KMS-11 (cell line): Measurements from ENCODE around the gene ATG10.

Experiments used
- H2AFZ ChIP-seq: fragments of 200-600 bp; sonication (generic); 2 replicates; pipeline ENCODE4 v1.6.1; 2016; ENCODE audit warnings: antibody characterized with exemption, mixed run types, low read depth
- H3K27ac ChIP-seq: fragments of 200-600 bp; sonication (generic); 2 replicates; pipeline ENCODE4 v1.6.1; 2016; ENCODE audit warnings: mild to moderate bottlenecking, mixed run types
- H3K27me3 ChIP-seq: fragments of 200-600 bp; sonication (generic); 2 replicates; pipeline ENCODE4 v1.6.1; 2017; ENCODE audit warnings: mild to moderate bottlenecking, low read depth, mixed run types, moderate library complexity; ENCODE audit not compliant: insufficient read depth
- H3K36me3 ChIP-seq: fragments of 200-600 bp; sonication (generic); 2 replicates; pipeline ENCODE4 v1.6.1; 2017; ENCODE audit warnings: mild to moderate bottlenecking, mixed run types; ENCODE audit not compliant: insufficient read depth
- H3K4me1 ChIP-seq: fragments of 200-600 bp; sonication (generic); 2 replicates; pipeline ENCODE4 v1.6.1; 2016; ENCODE audit warnings: mild to moderate bottlenecking, low read depth, mixed run types; ENCODE audit not compliant: poor library complexity, severe bottlenecking
- H3K4me2 ChIP-seq: fragments of 200-600 bp; sonication (generic); 2 replicates; pipeline ENCODE4 v1.7.0; 2016; ENCODE audit warnings: mild to moderate bottlenecking, mixed run types
- H3K4me3 ChIP-seq: fragments of 200-600 bp; sonication (generic); IDR thresholded peaks from 2 replicates; pipeline ENCODE4 v1.6.1; 2017; ENCODE audit warnings: low read depth, low read length, mixed read lengths; ENCODE audit not compliant: insufficient read depth
- H3K79me2 ChIP-seq: fragments of 200-600 bp; sonication (generic); 2 replicates; pipeline ENCODE4 v1.6.1; 2016; ENCODE audit warnings: low read depth, mixed run types; ENCODE audit not compliant: insufficient read depth
- H3K9ac ChIP-seq: fragments of 200-600 bp; sonication (generic); 2 replicates; pipeline ENCODE4 v1.6.1; 2016; ENCODE audit warnings: mild to moderate bottlenecking, mixed run types
- H4K20me1 ChIP-seq: fragments of 200-600 bp; sonication (generic); 2 replicates; pipeline ENCODE4 v1.6.1; 2016; ENCODE audit warnings: mild to moderate bottlenecking, mixed run types; ENCODE audit not compliant: insufficient read depth
- CTCF ChIP-seq: fragments of 200-600 bp; sonication (generic); conservative IDR thresholded peaks from 2 replicates; pipeline ENCODE4 v1.6.1; 2017; ENCODE audit warnings: low read depth, mild to moderate bottlenecking, antibody characterized with exemption, low read length, moderate library complexity, mixed read lengths

Gene ATG10

GRCh38 chr5:82275216-82275664 lies 303.4 kb downstream of the ATG10 start:
- Histone ChIP-seq H3K4me2 (no peak overlapping the region), H3K79me2 (peaks cover 20% of the 10 kb centered on the region), H3K27ac (no peak overlapping the region), H3K36me3 (peaks cover 21% of the 10 kb centered on the region; the same call in 1 of the 2 replicates), H2AFZ (no peak overlapping the region), H3K4me1 (peaks cover 19% of the 10 kb centered on the region), H3K9ac (no peak overlapping the region), H3K27me3 (no peaks in the 10 kb centered on the region), H3K4me3 (no peak overlapping the region), H4K20me1 (no peaks in the 10 kb centered on the region)
- no peak for TF ChIP-seq CTCF

GRCh38 chr5:82276800-82277612 lies 305.2 kb downstream of the ATG10 start:
- Histone ChIP-seq H4K20me1 (no peaks in the 10 kb centered on the region), H3K4me2 (peak overlapping the region; percentile 85), H3K4me1 (peaks cover 19% of the 10 kb centered on the region), H3K9ac (peak overlapping the region; percentile 92), H2AFZ (no peak overlapping the region), H3K4me3 (peak overlapping the region; percentile 35), H3K79me2 (peaks cover 20% of the 10 kb centered on the region), H3K27ac (peak overlapping the region; percentile 65), H3K36me3 (peaks cover 21% of the 10 kb centered on the region; the same call in 1 of the 2 replicates), H3K27me3 (no peaks in the 10 kb centered on the region)
- no peak for TF ChIP-seq CTCF

GRCh38 chr5:82277613-82277986 lies 305.8 kb downstream of the ATG10 start:
- Histone ChIP-seq H4K20me1 (no peaks in the 10 kb centered on the region), H3K36me3 (peaks cover 21% of the 10 kb centered on the region; the same call in 1 of the 2 replicates), H3K4me2 (peak overlapping the region; percentile 85), H3K27me3 (no peaks in the 10 kb centered on the region), H3K9ac (peak overlapping the region; percentile 92), H3K4me3 (peak overlapping the region; percentile 35), H3K27ac (peak overlapping the region; percentile 65), H3K4me1 (peaks cover 19% of the 10 kb centered on the region), H3K79me2 (peaks cover 20% of the 10 kb centered on the region), H2AFZ (peak overlapping the region; percentile 87; the same call in 1 of the 2 replicates)
- no peak for TF ChIP-seq CTCF

GRCh38 chr5:82277987-82278710 lies 306.3 kb downstream of the ATG10 start, which contains the start of gene RPS23:
Gene RPS23, minus strand, starts transcription at chr5:82278354. Its CDS starts 31 bp downstream, at chr5:82278323.
- no peaks in the 10 kb centered on the region for H4K20me1 ChIP-seq
- peak within 1 kb of the TSS; percentile 85 for H3K4me2 ChIP-seq
- peaks cover 20% of the 10 kb centered on the region for H3K79me2 ChIP-seq
- H3K4me1 ChIP-seq = peaks cover 19% of the 10 kb centered on the region
- peak within 1 kb of the TSS; percentile 92 for H3K9ac ChIP-seq
- H3K27ac ChIP-seq = peak within 1 kb of the TSS; percentile 65
- peaks cover 21% of the 10 kb centered on the region; the same call in 1 of the 2 replicates for H3K36me3 ChIP-seq
- peak within 1 kb of the TSS; percentile 87 for H2AFZ ChIP-seq
- TF ChIP-seq CTCF = no peak
- H3K4me3 ChIP-seq = peak within 1 kb of the TSS; percentile 35
- no peaks in the 10 kb centered on the region for H3K27me3 ChIP-seq
